ENCODE data around the gene CDH4.

CDH4 gene

GRCh38 chr20:61728326-61728725, 476.3 kb downstream of the CDH4 start:
- intact Hi-C loops (cut with micrococcal nuclease) = no loop called here
- no peaks in the 10 kb centered on the region for H3K9me3 Mint-ChIP-seq

GRCh38 chr20:61728786-61729770, 477.0 kb downstream of the CDH4 start:
- H3K4me1 Mint-ChIP-seq (ENCODE audit: low read depth) = no peaks in the 10 kb centered on the region
- no peaks in the 10 kb centered on the region for H3K9me3 Mint-ChIP-seq
- H3K4me3 Mint-ChIP-seq = no peak overlapping the region
- H3K27ac Mint-ChIP-seq = no peak overlapping the region
- no peaks in the 10 kb centered on the region for H3K36me3 Mint-ChIP-seq (ENCODE audit: low read depth)
- H3K27me3 Mint-ChIP-seq = no peaks in the 10 kb centered on the region
- intact Hi-C loops (cut with micrococcal nuclease) = no loop called here

More at GRCh38 chr20:61728326-61728725, 476.3 kb downstream of the CDH4 start:
- no peak overlapping the region for H3K27ac Mint-ChIP-seq
- no peaks in the 10 kb centered on the region for H3K36me3 Mint-ChIP-seq (ENCODE audit: low read depth)
- H3K4me1 Mint-ChIP-seq (ENCODE audit: low read depth) = no peaks in the 10 kb centered on the region
- no peak overlapping the region for H3K4me3 Mint-ChIP-seq
- H3K27me3 Mint-ChIP-seq = no peaks in the 10 kb centered on the region

GRCh38 chr20:61730631-61731362, 478.7 kb downstream of the CDH4 start:
- intact Hi-C loops (cut with micrococcal nuclease) = no loop called here
- H3K36me3 Mint-ChIP-seq (ENCODE audit: low read depth) = no peaks in the 10 kb centered on the region
- no peaks in the 10 kb centered on the region for H3K9me3 Mint-ChIP-seq

GRCh38 chr20:61731363-61732181, 479.5 kb downstream of the CDH4 start:
- H3K9me3 Mint-ChIP-seq = no peaks in the 10 kb centered on the region
- H3K27ac Mint-ChIP-seq = no peak overlapping the region
- H3K4me1 Mint-ChIP-seq (ENCODE audit: low read depth) = no peaks in the 10 kb centered on the region
- no peak overlapping the region for H3K4me3 Mint-ChIP-seq
- intact Hi-C loops (cut with micrococcal nuclease) = no loop called here
- H3K36me3 Mint-ChIP-seq (ENCODE audit: low read depth) = no peaks in the 10 kb centered on the region
- peaks cover 3% of the 10 kb centered on the region for H3K27me3 Mint-ChIP-seq

More at GRCh38 chr20:61730631-61731362, 478.7 kb downstream of the CDH4 start:
- no peak overlapping the region for H3K4me3 Mint-ChIP-seq
- H3K27ac Mint-ChIP-seq = no peak overlapping the region
- peaks cover 1% of the 10 kb centered on the region for H3K27me3 Mint-ChIP-seq
- H3K4me1 Mint-ChIP-seq (ENCODE audit: low read depth) = no peaks in the 10 kb centered on the region

GRCh38 chr20:61732511-61733210, 480.6 kb downstream of the CDH4 start:
- intact Hi-C loops (cut with micrococcal nuclease) = no loop called here
- Mint-ChIP-seq H3K27ac (no peak overlapping the region), H3K9me3 (no peaks in the 10 kb centered on the region), H3K27me3 (peaks cover 3% of the 10 kb centered on the region), H3K4me1 (ENCODE audit: low read depth) (no peaks in the 10 kb centered on the region), H3K36me3 (ENCODE audit: low read depth) (no peaks in the 10 kb centered on the region), H3K4me3 (no peak overlapping the region)

GRCh38 chr20:61733216-61733615, 481.2 kb downstream of the CDH4 start:
- intact Hi-C loops (cut with micrococcal nuclease) = no loop called here
- no peaks in the 10 kb centered on the region for H3K4me1 Mint-ChIP-seq (ENCODE audit: low read depth)
- no peak overlapping the region for H3K27ac Mint-ChIP-seq
- no peak overlapping the region for H3K4me3 Mint-ChIP-seq
- no peaks in the 10 kb centered on the region for H3K36me3 Mint-ChIP-seq (ENCODE audit: low read depth)
- peaks cover 3% of the 10 kb centered on the region for H3K27me3 Mint-ChIP-seq
- no peaks in the 10 kb centered on the region for H3K9me3 Mint-ChIP-seq

- H3K27me3 Mint-ChIP-seq = peaks cover 3% of the 10 kb centered on the region
Measured at GRCh38 chr20:61733891-61734732, 482.1 kb downstream of the CDH4 start.

GRCh38 chr20:61734733-61735502, 482.9 kb downstream of the CDH4 start:
- Mint-ChIP-seq H3K4me1 (ENCODE audit: low read depth) (no peaks in the 10 kb centered on the region), H3K27ac (no peak overlapping the region), H3K9me3 (no peaks in the 10 kb centered on the region), H3K27me3 (peaks cover 3% of the 10 kb centered on the region), H3K4me3 (no peak overlapping the region), H3K36me3 (ENCODE audit: low read depth) (no peaks in the 10 kb centered on the region)
- intact Hi-C loops (cut with micrococcal nuclease) = no loop called here

More at GRCh38 chr20:61733891-61734732, 482.1 kb downstream of the CDH4 start:
- intact Hi-C loops (cut with micrococcal nuclease) = no loop called here
- H3K36me3 Mint-ChIP-seq (ENCODE audit: low read depth) = no peaks in the 10 kb centered on the region
- no peaks in the 10 kb centered on the region for H3K4me1 Mint-ChIP-seq (ENCODE audit: low read depth)
- no peaks in the 10 kb centered on the region for H3K9me3 Mint-ChIP-seq
- no peak overlapping the region for H3K4me3 Mint-ChIP-seq
- no peak overlapping the region for H3K27ac Mint-ChIP-seq

- no peak overlapping the region for H3K4me3 Mint-ChIP-seq
- intact Hi-C loops (cut with micrococcal nuclease) = no loop called here
- H3K36me3 Mint-ChIP-seq (ENCODE audit: low read depth) = no peaks in the 10 kb centered on the region
- H3K27ac Mint-ChIP-seq = no peak overlapping the region
- peaks cover 3% of the 10 kb centered on the region for H3K27me3 Mint-ChIP-seq
- H3K9me3 Mint-ChIP-seq = no peaks in the 10 kb centered on the region
- H3K4me1 Mint-ChIP-seq (ENCODE audit: low read depth) = no peaks in the 10 kb centered on the region
Measured at GRCh38 chr20:61735503-61735785, 483.4 kb downstream of the CDH4 start.

GRCh38 chr20:61736001-61736635, 484.1 kb downstream of the CDH4 start:
- no peak overlapping the region for H3K4me3 Mint-ChIP-seq
- intact Hi-C loops (cut with micrococcal nuclease) = no loop called here

GRCh38 chr20:61736751-61737310, 484.8 kb downstream of the CDH4 start:
- Mint-ChIP-seq H3K27me3 (peaks cover 3% of the 10 kb centered on the region), H3K9me3 (no peaks in the 10 kb centered on the region), H3K4me3 (no peak overlapping the region), H3K4me1 (ENCODE audit: low read depth) (no peaks in the 10 kb centered on the region), H3K36me3 (ENCODE audit: low read depth) (no peaks in the 10 kb centered on the region), H3K27ac (no peak overlapping the region)
- intact Hi-C loops (cut with micrococcal nuclease) = no loop called here

More at GRCh38 chr20:61736001-61736635, 484.1 kb downstream of the CDH4 start:
- H3K4me1 Mint-ChIP-seq (ENCODE audit: low read depth) = no peaks in the 10 kb centered on the region
- no peaks in the 10 kb centered on the region for H3K9me3 Mint-ChIP-seq
- no peak overlapping the region for H3K27ac Mint-ChIP-seq
- no peaks in the 10 kb centered on the region for H3K36me3 Mint-ChIP-seq (ENCODE audit: low read depth)
- peaks cover 3% of the 10 kb centered on the region for H3K27me3 Mint-ChIP-seq

Data from dendritic cell treated with granulocyte-macrophage colony-stimulating factor and Interleukin-4, amounts not matched to agents 40 ng/mL and 50 ng/mL, for 4 days (primary cell).